HuH-7 (cell line): ENCODE results near the gene FBRSL1.

Experiments
- DNase-seq: peaks from one replicate; pipeline ENCODE4 v3.0.0; 2011; ENCODE audit warnings: low spot score

The FBRSL1 gene

GRCh38 chr12:132497514-132498405 is 7.8 kb downstream of the FBRSL1 start:
- DNase-seq, result no peak

- DNase-seq, result no peak
Measured at GRCh38 chr12:132498931-132499330, 9.0 kb downstream of the FBRSL1 start.

- DNase-seq, result no peak
Measured at GRCh38 chr12:132500142-132500855, 10.3 kb downstream of the FBRSL1 start.

- DNase-seq, result no peak
Measured at GRCh38 chr12:132500856-132501180, 10.9 kb downstream of the FBRSL1 start.

GRCh38 chr12:132501204-132501940 is 11.4 kb downstream of the FBRSL1 start:
- DNase-seq, result no peak

- no peak for DNase-seq
Measured at GRCh38 chr12:132502149-132502881, 12.4 kb downstream of the FBRSL1 start.

GRCh38 chr12:132502882-132503193 is 12.9 kb downstream of the FBRSL1 start:
- no peak for DNase-seq

- no peak for DNase-seq
Measured at GRCh38 chr12:132503618-132504204, 13.8 kb downstream of the FBRSL1 start.

- no peak for DNase-seq
Measured at GRCh38 chr12:132505105-132505851, 15.3 kb downstream of the FBRSL1 start.

- no peak for DNase-seq
Measured at GRCh38 chr12:132505852-132506219, 15.9 kb downstream of the FBRSL1 start.

- no peak for DNase-seq
Measured at GRCh38 chr12:132506328-132507160, 16.6 kb downstream of the FBRSL1 start.

GRCh38 chr12:132507161-132507538 is 17.2 kb downstream of the FBRSL1 start:
- no peak for DNase-seq

GRCh38 chr12:132507656-132508490 is 17.9 kb downstream of the FBRSL1 start:
- no peak for DNase-seq

GRCh38 chr12:132508491-132508740 is 18.5 kb downstream of the FBRSL1 start:
- no peak for DNase-seq

GRCh38 chr12:132508860-132509732 is 19.1 kb downstream of the FBRSL1 start:
- no peak for DNase-seq

- no peak for DNase-seq
Measured at GRCh38 chr12:132510111-132510724, 20.3 kb downstream of the FBRSL1 start.

- no peak for DNase-seq
Measured at GRCh38 chr12:132510746-132511477, 21.0 kb downstream of the FBRSL1 start.
